Measurements from ENCODE around the gene ACSS3. TPM values are rescaled to one million over a fixed set of nuclear protein-coding genes. Genes with fewer than 3 reads are reported as not detected.

The ACSS3 gene
- total RNA-seq, 1 experiment from 2014 or later: 19.3 TPM

GRCh38 chr12:81288651-81289050, 210.8 kb downstream of the ACSS3 start:
- H3K4me2 ChIP-seq (ENCODE audit: insufficient read depth, insufficient read length, low read length): no peak overlapping the region
- H2BK20ac ChIP-seq (ENCODE audit: low read depth, low read length, poor library complexity, severe bottlenecking): no peak overlapping the region
- no peak overlapping the region for H2BK12ac ChIP-seq (ENCODE audit: insufficient read length, low read depth, low read length)
- no peak overlapping the region for H3K9ac ChIP-seq (ENCODE audit: extremely low read depth, insufficient read length, low read length)
- H2AFZ ChIP-seq (ENCODE audit: low read length): no peak overlapping the region
- H3K27ac Mint-ChIP-seq: no peak overlapping the region
- no peaks in the 10 kb centered on the region for H3K27me3 ChIP-seq (ENCODE audit: insufficient read depth, low read length)
- no peak overlapping the region for H3K14ac ChIP-seq (ENCODE audit: insufficient read depth, low read length)
- no peak overlapping the region for H3K4me3 Mint-ChIP-seq
- H3K27me3 Mint-ChIP-seq (ENCODE audit: low read depth): no peaks in the 10 kb centered on the region
- no peak overlapping the region for H4K5ac ChIP-seq (ENCODE audit: insufficient read length, low read depth, low read length)
- H3K9me3 ChIP-seq (ENCODE audit: control insufficient read depth, low read depth, low read length): no peaks in the 10 kb centered on the region
- no peak overlapping the region for H3K56ac ChIP-seq (ENCODE audit: insufficient read length, low read depth, low read length)
- H3K4me1 Mint-ChIP-seq: no peaks in the 10 kb centered on the region
- no peak overlapping the region for H2BK15ac ChIP-seq (ENCODE audit: low read depth, low read length)
- no peaks in the 10 kb centered on the region for H3K4me1 ChIP-seq (ENCODE audit: insufficient read depth, low read length)
- H2AK5ac ChIP-seq (ENCODE audit: insufficient read length, low read length): no peak overlapping the region
- H4K8ac ChIP-seq (replicated peaks; ENCODE audit: insufficient read length, low read depth, low read length): no peak overlapping the region
- no peaks in the 10 kb centered on the region for H3K79me2 ChIP-seq (ENCODE audit: insufficient read depth, low read length)
- H3K23me2 ChIP-seq (ENCODE audit: insufficient read length, low read depth, low read length, poor library complexity, severe bottlenecking): no peaks in the 10 kb centered on the region
- H3K36me3 Mint-ChIP-seq (ENCODE audit: insufficient read depth in 1 of 3, low read depth in 3 of 3): no peaks in the 10 kb centered on the region
- no peak overlapping the region for H3K27ac ChIP-seq (ENCODE audit: insufficient read length, low read depth, low read length)
- H4K91ac ChIP-seq (ENCODE audit: insufficient read length, low read depth, low read length): no peak overlapping the region
- H2BK5ac ChIP-seq (ENCODE audit: insufficient read length, low read length): no peak overlapping the region
- no peak overlapping the region for H3T11ph ChIP-seq (ENCODE audit: low read length)
- no peak overlapping the region for H3K18ac ChIP-seq (ENCODE audit: insufficient read length, low read depth, low read length)
- H3K4ac ChIP-seq (ENCODE audit: low read depth, low read length): no peak overlapping the region
- H3K79me1 ChIP-seq (ENCODE audit: insufficient read depth, low read depth, low read length, poor library complexity, severe bottlenecking): no peaks in the 10 kb centered on the region
- H4K20me1 ChIP-seq (ENCODE audit: control insufficient read depth, insufficient read depth, insufficient read length): no peaks in the 10 kb centered on the region
- H2BK120ac ChIP-seq (ENCODE audit: low read depth, low read length, poor library complexity, severe bottlenecking): no peak overlapping the region
- no peak for TF ChIP-seq CTCF (conservative IDR thresholded peaks at IDR 0.05)
- H3K9me3 Mint-ChIP-seq: no peaks in the 10 kb centered on the region
- DNase-seq: no peak
- no peak overlapping the region for H3K23ac ChIP-seq (ENCODE audit: insufficient read length, low read depth, low read length)

Measured in H9 (cell line).